RWPE1 (cell line): Measurements from ENCODE around the gene PTGDR2.
A peak's percentile ranks its signal among the peaks of the same experiment; 100 is the strongest.

Source experiments
- CTCF ChIA-PET: fragments of 350-600 bp; sonication (Branson Sonifier 250); formaldehyde crosslinking; extraction: SDS; loops from one replicate; lab custom pipeline; 2021; lab: Yijun Ruan, JAX
- POLR2A ChIA-PET: fragments of 400-600 bp; formaldehyde crosslinking; extraction: SDS; loops from one replicate; lab custom pipeline; 2020; ENCODE audit warnings: antibody characterized with exemption; ENCODE audit not compliant: low non-redundant PET; lab: Yijun Ruan, JAX
- DNase-seq: peaks from one replicate; pipeline ENCODE4 v3.0.0; 2012; ENCODE audit warnings: low spot score
- H3K27ac ChIP-seq: fragments of 450-650 bp; 2 replicates; pipeline ENCODE4 v1.5.1; 2017
- TF ChIP-seq, protein P1 (sequence below): fragments of 450-650 bp; conservative IDR thresholded peaks from 2 replicates; pipeline ENCODE4 v1.5.1; 2017; ENCODE audit warnings: low read depth, mild to moderate bottlenecking

PTGDR2 gene

GRCh38 chr11:60849641-60850520, 5.9 kb downstream of the PTGDR2 start:
- TF ChIP-seq, protein P1, sequence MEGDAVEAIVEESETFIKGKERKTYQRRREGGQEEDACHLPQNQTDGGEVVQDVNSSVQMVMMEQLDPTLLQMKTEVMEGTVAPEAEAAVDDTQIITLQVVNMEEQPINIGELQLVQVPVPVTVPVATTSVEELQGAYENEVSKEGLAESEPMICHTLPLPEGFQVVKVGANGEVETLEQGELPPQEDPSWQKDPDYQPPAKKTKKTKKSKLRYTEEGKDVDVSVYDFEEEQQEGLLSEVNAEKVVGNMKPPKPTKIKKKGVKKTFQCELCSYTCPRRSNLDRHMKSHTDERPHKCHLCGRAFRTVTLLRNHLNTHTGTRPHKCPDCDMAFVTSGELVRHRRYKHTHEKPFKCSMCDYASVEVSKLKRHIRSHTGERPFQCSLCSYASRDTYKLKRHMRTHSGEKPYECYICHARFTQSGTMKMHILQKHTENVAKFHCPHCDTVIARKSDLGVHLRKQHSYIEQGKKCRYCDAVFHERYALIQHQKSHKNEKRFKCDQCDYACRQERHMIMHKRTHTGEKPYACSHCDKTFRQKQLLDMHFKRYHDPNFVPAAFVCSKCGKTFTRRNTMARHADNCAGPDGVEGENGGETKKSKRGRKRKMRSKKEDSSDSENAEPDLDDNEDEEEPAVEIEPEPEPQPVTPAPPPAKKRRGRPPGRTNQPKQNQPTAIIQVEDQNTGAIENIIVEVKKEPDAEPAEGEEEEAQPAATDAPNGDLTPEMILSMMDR = no peak
- ChIA-PET CTCF (interaction anchor here (1.5 kb wide), 1 partner anchor 49 kb away, joined by 4 read pairs; no protein-coding TSS in a partner anchor), POLR2A (no interaction called here)
- DNase-seq = no peak
- no peak overlapping the region for H3K27ac ChIP-seq

- TF ChIP-seq, protein P1 = no peak
- ChIA-PET POLR2A (no interaction called here), CTCF (interaction anchor here (0.7 kb wide), 1 partner anchor 73 kb away, joined by 3 read pairs; no protein-coding TSS in a partner anchor)
- no peak overlapping the region for H3K27ac ChIP-seq
- no peak for DNase-seq
Observed at GRCh38 chr11:60848714-60849151, 7.0 kb downstream of the PTGDR2 start.

- TF ChIP-seq, protein P1 = no peak
- CTCF ChIA-PET = interaction anchor here (0.5 kb wide), 1 partner anchor 549 kb away, joined by 7 read pairs; no protein-coding TSS in a partner anchor
- H3K27ac ChIP-seq = no peak overlapping the region
- POLR2A ChIA-PET = no interaction called here
- DNase-seq = no peak
Observed at GRCh38 chr11:60847896-60848295, 7.9 kb downstream of the PTGDR2 start.

DNA sequence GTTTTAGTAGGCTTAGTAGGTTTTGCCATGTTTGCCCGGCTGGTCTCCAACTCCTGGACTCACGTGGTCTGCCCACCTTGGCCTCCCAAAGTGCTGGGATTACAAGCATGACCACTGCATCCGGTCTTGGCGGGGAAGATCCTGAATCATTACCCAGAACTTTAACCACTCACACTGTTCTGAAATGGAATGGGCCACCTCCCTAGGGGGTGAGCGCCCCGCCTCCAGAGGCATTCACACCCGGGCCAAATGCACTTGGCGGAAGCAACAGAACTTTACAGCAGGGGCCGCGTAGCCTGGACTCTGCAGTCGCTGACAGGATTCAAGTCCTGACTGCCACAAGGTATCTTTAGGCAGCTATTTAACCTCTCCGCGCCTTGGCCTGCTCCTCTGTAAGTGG, 8.5 kb downstream of the PTGDR2 start:
- TF ChIP-seq, protein P1 = no peak
- DNase-seq = no peak
- CTCF ChIA-PET = no interaction called here
- POLR2A ChIA-PET = no interaction called here
- H3K27ac ChIP-seq = no peak overlapping the region

DNA sequence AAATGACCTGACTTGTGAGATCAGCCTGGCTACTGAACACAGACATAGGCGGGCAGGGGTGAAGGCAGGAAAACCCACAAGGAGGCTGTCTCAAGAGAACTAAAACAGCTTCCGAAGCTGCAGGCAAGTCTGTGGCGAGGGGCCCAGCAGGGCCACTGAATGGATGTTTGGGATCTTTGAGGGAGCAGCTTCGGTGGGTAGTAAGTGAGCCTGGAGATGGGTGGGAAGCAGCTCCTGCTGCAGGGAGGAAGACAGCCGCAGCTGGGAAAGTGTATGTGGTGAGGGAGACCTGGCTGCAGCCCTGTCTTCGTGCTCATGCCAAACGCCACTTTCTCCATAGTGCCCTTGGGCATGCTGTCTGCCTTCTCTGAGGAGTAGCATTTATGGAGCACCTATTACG, 10.4 kb downstream of the PTGDR2 start:
- ChIA-PET CTCF (interaction anchor here (3.6 kb wide), 1 partner anchor 14 kb away, joined by 14 read pairs; no protein-coding TSS in a partner anchor), POLR2A (no interaction called here)
- 0 out of 2 replicates have a peak overlapping the region, but pooled peaks have one; percentile 10 for H3K27ac ChIP-seq
- no peak for DNase-seq
- TF ChIP-seq, protein P1 = no peak

- POLR2A ChIA-PET = no interaction called here
Observed at GRCh38 chr11:60844870-60845221, 10.9 kb downstream of the PTGDR2 start.

More at GRCh38 chr11:60844870-60845221, 10.9 kb downstream of the PTGDR2 start:
- 0 out of 2 replicates have a peak overlapping the region, but pooled peaks have one; percentile 10 for H3K27ac ChIP-seq
- no peak for DNase-seq
- TF ChIP-seq, protein P1 = no peak
- CTCF ChIA-PET = interaction anchor here (3.6 kb wide), 1 partner anchor 14 kb away, joined by 14 read pairs; no protein-coding TSS in a partner anchor
